ENCODE results near the gene MPPE1.

- TF ChIP-seq MXI1 (IDR thresholded peaks at IDR 0.05; ENCODE audit: borderline replicate concordance, low read depth, low read length) (0 out of 2 replicates have a peak, but pooled peaks have one; percentile 19), CTCF (conservative IDR thresholded peaks at IDR 0.05; ENCODE audit: low read depth, low read length) (no peak), FOS (IDR thresholded peaks at IDR 0.05; ENCODE audit: low read depth, low read length) (peak; percentile 98), RAD21 (IDR thresholded peaks at IDR 0.05; ENCODE audit: low read length) (no peak; the same call in 1 of the 2 replicates), BHLHE40 (IDR thresholded peaks at IDR 0.05; ENCODE audit: low read depth, low read length) (peak; percentile 38; the same call in 1 of the 2 replicates), POLR2A (IDR thresholded peaks at IDR 0.05; ENCODE audit: low read depth, low read length) (peak; percentile 85), RCOR1 (IDR thresholded peaks at IDR 0.05; ENCODE audit: insufficient replicate concordance, low read length) (no peak), SMC3 (IDR thresholded peaks at IDR 0.05; ENCODE audit: low read depth, low read length) (no peak), CEBPB (IDR thresholded peaks at IDR 0.05; ENCODE audit: low read depth, low read length) (peak; percentile 91), NFE2L2 (IDR thresholded peaks at IDR 0.05; ENCODE audit: low read depth, low read length) (peak; percentile 98), CHD1 (IDR thresholded peaks at IDR 0.05; ENCODE audit: low read depth, low read length) (no peak)
- TF ChIP-seq, protein P1, sequence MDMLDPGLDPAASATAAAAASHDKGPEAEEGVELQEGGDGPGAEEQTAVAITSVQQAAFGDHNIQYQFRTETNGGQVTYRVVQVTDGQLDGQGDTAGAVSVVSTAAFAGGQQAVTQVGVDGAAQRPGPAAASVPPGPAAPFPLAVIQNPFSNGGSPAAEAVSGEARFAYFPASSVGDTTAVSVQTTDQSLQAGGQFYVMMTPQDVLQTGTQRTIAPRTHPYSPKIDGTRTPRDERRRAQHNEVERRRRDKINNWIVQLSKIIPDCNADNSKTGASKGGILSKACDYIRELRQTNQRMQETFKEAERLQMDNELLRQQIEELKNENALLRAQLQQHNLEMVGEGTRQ (IDR thresholded peaks at IDR 0.05; ENCODE audit: low read depth, low read length): peak; percentile 83
Measured at GRCh38 chr18:11857177-11857887, 50.8 kb downstream of the MPPE1 start.

All from IMR-90 (cell line).